HG03064 (cell line): Measurements from ENCODE around the gene KCNQ4.

Experiments used
- ATAC-seq: cut with Tn5 transposase; IDR thresholded peaks from one replicate; pipeline ENCODE4 v1.9.1; 2021; ENCODE audit warnings: low read depth; ENCODE audit not compliant: unreplicated experiment

Gene KCNQ4

GRCh38 chr1:40856116-40856515, 72.5 kb downstream of the KCNQ4 start:
- ATAC-seq: no peak

GRCh38 chr1:40856656-40857302, 73.2 kb downstream of the KCNQ4 start:
- no peak for ATAC-seq

GRCh38 chr1:40857737-40858136, 74.2 kb downstream of the KCNQ4 start:
- ATAC-seq: no peak

DNA sequence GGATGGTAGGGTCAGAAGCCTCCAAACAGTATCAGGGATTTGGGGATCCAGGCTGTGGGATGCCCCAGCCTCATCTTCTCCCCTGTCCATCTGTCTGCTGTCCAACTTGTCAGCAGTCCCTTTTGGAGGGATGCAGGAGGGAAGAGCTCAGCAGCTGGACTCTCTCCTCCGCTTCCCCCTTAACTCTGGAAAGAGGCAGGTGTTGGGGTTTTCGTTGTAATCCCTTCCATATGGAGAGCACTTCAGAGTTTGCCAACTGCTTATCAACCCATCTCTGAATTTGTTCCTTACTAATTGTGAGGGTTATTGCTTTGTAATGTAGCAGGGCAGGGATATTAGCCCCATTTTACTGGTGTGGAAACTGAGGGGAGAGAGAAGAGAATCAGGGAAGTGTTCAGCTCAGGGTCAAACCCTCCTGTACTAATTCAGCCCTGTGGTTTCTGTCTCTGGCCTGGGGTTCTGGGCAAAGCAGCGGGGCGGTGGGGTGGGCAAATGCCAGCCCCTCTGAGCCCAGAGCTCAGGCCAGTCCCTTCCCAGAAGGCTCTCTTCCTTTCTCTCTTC, 75.3 kb downstream of the KCNQ4 start:
- ATAC-seq: no peak

DNA sequence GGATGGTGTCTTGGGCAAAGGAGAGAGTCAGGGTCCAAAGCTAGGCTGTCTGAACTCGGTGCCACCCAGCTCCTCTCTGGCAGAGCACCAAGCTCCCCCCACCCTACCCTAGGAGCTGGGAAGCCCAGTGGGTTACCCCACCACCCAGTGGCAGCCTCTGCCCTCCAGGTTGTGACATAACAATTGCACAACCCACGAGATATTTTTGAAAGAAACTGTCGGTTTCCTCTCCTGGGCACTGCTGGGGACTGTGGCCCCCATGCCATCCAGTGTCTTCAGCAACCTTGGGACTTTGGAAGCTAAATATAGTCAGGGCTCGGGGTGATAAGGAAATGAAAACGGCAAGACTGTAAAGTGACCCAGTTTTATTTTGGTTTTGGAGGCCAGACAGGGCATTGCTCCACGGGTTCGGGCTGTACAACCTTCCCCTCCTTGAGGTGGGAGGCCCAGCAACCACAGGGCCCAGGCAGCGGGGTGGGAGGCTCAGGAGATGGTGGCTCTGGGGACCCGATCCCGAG, 77.2 kb downstream of the KCNQ4 start:
- no peak for ATAC-seq

DNA sequence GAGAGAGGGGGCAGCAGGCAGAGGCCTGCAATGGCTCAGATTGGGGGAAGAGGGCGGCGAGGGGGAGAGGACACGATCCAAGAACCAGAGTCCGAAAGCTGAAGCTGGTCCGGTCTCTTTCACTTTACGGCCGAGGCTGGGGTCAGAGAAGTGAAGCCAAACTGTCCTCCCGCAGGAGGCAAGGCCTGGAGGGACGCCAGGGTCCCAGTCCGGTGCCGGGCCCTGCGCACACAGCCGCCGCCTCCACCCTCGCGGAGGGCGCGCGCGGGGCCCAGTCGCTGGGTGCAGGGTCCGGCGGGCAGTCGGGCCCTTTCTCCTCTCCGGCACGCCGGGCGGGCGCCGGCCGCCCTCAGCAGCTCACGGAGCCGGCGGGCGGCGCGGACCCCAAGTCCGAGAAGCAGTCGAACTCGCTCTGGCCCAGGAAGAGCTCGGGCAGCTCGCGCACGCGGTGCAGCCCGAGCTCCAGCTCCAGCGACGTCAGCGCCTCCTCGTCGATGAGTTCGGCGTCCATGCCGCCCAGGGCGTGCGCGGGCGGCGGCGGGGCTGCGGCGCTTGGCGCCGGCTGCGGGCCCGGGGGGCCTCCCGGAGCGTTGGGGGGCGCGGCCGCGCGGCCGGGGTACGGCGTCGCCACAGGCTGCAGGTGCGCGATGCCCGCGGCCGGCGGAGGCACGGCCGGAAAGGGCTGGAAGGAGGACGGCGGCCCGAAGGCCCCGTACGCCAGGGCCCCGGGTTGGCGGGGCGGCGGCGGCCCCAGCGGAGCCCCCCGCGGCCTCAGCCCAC, 77.8 kb downstream of the KCNQ4 start:
- peak; percentile 4 for ATAC-seq

- ATAC-seq: peak; percentile 81
These were observed 78.6 kb downstream of the KCNQ4 start, which contains the start of gene CITED4 for GRCh38 chr1:40862008-40862863. TSS of gene CITED4 (minus strand) at chr1:40862363. CDS start at chr1:40862127, 236 bp downstream.

GRCh38 chr1:40868051-40868723, 84.6 kb downstream of the KCNQ4 start:
- ATAC-seq: no peak

DNA sequence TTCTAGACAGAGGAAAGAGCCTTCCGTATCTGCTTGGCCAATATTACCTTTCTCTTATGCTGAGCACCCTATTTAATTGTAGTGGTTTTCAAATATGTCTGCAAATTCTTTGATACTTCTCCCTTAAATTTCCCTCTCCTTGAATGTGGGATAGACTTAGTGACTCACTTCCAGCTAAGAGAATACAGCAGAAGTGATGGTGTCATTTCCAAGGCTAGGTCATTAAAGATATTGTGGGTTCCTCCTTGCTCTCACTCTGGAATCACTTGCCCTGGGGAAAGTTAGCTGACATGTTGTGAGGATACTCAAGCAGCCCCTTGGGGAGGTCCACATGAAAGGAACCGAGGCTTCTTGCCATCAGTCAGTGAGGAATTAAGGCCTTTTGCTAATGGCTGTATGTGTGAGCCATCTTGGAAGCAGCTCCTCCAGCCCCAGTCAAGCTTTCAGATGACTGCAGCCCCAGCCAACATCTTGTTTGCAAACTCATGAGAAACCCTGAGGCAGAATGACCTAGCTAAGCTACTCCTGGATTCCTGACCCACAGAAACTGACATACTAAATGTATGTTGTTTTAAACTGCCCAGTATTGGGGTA, 86.6 kb downstream of the KCNQ4 start:
- no peak for ATAC-seq

DNA sequence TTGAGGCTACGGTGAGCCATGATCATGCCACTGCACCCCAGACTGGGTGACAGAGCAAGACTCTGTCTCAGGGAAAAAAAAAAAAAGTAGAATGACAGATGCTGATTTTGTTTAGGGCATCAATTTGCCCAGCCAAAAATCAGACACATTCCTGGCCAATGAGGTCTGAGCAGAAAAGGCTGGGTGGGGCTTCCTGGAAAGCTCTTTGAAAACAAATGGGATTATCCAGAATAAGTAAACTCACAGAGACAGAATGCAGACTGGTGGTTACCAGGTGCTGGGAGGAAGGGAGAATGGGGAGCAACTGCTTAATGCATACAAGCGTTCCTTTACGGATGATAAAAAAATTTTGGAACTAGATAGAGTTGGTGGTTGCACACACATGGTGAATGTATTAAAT, 88.7 kb downstream of the KCNQ4 start:
- no peak for ATAC-seq

- ATAC-seq: no peak
These were observed 90.4 kb downstream of the KCNQ4 start for GRCh38 chr1:40873863-40874472.

GRCh38 chr1:40876436-40876761, 92.8 kb downstream of the KCNQ4 start:
- ATAC-seq: no peak

DNA sequence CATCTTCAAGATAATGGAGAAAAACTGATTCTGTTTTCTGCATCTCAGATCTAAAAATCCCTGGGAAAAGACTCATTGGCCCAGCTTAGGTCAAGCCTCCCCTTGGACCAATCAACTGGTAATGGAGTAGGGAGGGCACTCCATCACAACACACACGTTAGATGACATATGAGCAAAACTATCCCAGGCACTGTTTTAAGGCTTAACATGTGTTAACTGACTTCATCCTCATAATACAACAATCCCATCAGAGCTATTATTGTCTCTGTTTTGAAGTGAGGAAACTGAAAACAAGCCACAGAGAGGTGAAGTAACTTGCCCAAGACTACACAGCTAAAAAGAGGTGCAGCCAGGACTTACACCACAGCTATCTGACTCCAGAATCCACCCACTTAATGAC, 93.3 kb downstream of the KCNQ4 start:
- ATAC-seq: no peak

DNA sequence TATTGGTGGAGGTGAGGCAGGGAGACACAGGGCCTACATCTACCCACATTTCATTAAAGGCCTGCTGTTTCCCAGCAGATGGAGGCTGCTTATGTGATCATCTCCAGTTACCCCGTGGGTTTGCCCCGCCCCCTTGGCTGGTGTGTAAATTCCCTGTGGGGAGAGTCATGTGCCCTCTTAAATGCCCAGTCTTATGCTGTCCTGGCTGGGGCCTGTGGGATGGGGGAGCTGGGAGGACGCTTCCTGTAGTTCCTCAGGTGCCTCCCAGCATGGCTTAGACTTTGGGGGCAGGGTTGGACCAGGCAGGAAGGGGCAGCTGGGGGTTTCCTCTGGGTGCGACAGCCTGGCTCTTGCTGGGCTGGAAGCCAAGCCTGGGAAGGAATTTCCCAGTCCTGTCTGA, 94.1 kb downstream of the KCNQ4 start:
- ATAC-seq: no peak

GRCh38 chr1:40878906-40879305, 95.3 kb downstream of the KCNQ4 start:
- no peak for ATAC-seq

DNA sequence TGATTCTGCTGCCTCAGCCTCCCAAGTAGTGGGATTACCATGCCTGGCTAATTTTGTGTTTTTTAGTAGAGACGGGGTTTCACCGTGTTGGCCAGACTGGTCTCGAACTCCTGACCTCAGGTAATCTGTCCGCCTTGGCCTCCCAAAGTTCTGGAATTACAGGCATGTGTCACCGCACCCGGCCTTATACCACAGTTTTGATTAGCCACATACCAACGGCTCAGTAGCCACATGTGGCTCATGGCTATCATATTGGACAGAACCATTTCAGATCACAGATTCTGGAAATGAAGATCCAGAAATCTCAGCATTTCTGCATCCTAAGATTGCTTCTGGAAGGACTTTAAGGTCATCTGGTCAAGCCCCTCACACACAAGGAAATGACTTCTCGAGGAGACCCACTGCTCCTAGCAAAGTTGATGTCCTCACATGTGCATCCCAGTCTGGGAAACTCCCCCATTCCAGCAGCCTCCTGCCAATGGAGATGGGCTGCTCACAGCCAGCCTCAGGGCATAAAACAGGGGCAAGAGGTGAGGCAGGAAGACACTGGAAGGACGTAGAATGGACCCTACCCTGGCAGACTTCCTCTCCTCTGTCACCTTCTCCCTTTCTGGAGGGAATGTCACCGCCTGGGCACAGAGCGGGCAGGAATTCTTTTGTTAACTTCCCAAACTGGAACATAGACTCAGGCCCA, 96.0 kb downstream of the KCNQ4 start:
- no peak for ATAC-seq

DNA sequence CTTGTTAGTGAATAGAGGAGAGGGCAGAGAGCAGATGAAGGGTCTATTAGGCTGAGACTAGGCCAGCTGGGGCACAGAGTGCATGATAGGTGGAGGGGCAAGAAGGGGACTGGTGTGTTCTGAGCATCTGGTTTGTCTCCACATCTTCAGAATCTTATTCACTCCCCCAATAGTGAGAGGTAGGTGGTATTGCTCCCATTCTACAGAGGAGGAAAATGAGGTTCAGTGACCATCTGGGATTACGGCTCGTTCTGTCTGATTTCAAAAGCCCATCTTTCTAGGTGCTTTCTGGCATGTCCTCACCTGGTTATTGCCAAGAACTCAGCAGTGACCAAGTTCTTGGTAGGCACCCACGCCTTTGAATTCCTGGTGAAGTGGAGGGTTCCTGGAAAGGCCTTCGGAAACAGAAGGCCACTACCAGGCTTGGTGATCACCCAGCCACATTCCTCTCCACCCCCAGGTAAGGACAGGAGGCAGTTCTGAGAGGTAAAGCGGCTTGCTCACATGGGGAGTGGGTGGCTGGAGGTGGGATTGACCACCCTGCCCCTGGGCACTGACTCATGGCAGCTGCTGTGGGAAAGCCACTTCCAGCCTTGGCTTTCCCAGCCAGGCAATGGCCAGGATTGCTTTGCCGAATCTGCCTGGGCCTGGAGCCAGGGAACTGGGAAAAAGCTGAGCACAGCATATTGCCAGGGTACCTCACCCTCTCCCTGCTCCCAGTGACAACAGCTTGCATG, 97.4 kb downstream of the KCNQ4 start:
- no peak for ATAC-seq
